T-helper 22 cell (primary cell): ENCODE results near the gene SLC5A1.
"Not testable (repeated sequence)": the region's sequence is repeated elsewhere in the genome, so short reads cannot be mapped to it uniquely, and the experiment has no call there.

Experiments used
- DNase-seq: peaks from one replicate; pipeline ENCODE4 v3.0.0-alpha.2; 2020; ENCODE audit warnings: low read depth

Gene SLC5A1

GRCh38 chr22:32144496-32145274, 101.6 kb downstream of the SLC5A1 start:
- DNase-seq: no peak

GRCh38 chr22:32147128-32147527, 104.1 kb downstream of the SLC5A1 start:
- not testable (repeated sequence) for DNase-seq

- not testable (repeated sequence) for DNase-seq
Observed at GRCh38 chr22:32148372-32148771, 105.3 kb downstream of the SLC5A1 start.

DNA sequence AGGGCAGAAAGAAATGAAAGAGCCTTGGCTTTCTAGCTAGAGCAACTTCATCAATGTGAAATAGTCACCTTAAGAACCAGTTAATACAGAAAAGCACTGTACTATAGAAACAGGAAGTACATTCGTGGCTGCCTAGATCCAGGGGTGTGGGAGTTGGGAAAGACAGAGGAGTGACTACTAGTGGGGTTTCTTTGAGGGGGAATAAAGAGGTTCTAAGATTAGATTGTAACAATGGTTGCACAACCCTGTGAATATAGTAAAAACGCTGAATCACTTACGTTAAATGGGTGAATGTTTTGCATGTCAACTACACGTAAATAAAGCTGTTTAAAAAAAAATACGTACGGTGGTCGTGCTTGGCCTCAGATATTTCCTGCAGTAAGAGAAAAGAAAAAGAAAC, 107.6 kb downstream of the SLC5A1 start:
- DNase-seq: not testable (repeated sequence)

DNA sequence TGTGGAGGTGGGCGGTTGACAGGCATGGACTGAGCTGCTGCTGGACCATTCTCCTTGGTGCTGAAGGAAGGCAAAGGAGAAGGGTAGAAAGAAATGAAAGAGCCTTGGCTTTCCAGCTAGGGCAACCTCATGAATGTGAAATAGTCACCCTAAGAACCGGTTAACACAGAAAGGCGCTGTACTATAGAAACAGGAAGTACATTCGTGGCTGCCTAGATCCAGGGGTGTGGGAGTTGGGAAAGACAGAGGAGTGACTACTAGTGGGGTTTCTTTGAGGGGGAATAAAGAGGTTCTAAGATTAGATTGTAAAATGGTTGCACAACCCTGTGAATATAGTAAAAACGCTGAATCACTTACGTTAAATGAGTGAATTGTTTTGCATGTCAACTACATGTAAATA, 108.6 kb downstream of the SLC5A1 start:
- not testable (repeated sequence) for DNase-seq

GRCh38 chr22:32154727-32155126, 111.7 kb downstream of the SLC5A1 start:
- DNase-seq: not testable (repeated sequence)

DNA sequence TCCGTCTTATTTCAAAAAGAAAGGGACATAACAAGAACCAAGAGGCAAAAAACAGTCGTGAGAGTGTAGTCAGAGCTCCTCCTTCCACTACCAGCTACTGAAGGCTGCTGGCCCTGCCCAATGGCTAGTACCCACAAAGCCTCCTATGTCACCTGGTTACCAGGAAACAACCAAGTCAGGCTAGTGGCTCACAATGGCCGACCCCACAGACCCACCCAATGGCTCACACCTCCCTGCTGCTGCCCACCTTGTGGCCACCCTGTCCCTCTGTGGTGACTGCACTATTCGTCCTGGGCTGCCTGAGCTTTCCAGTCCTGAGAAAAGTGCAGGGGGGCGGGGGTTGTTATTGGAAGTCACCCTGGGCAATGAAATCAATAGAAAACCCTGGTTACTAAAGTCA, 114.6 kb downstream of the SLC5A1 start:
- DNase-seq: not testable (repeated sequence)

DNA sequence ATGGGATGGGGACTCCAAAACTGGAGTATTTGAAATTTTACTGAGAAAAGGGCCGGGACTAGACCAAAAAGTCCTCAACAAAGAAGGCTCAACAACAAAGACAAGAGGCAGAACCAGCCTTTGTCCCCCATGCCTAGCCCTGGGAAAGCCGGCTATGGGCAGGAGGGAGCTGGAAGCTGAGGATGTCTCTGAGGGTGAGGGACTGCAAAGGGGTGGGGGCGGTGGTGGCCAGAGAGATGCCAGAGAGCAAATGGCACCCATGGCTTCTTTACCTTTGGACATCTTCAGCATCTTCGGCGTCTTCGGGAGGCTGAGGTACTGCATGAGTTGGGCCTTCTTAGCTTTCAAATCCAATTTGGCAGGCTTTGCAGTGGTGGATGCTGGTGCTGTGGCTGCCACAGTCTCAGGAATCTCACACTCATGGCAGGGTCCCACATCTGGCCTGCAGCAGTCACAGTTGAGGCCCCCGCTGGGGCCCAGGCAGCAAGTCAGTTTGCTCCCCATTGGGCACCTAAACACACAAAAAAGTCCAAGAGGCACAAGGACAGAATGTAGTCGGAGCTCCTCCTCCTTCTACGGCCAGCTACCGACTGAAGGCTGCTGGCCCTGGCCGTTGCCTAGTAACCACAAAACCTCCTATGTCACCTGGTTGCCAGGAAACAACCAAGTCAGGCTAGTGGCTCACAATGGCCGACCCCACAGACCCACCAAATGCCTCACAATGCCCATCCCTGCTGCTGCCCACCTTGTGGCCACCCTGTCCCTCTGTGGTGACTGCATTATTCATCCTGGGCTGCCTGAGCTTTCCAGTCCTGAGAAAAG, 115.9 kb downstream of the SLC5A1 start, which contains the start of gene C22orf42:
C22orf42 (minus strand) TSS at position 592 of the 822 bp plus-strand sequence; CDS start at position 504, 88 bp downstream.
- DNase-seq: no peak

GRCh38 chr22:32160411-32160810, 117.3 kb downstream of the SLC5A1 start:
- not testable (repeated sequence) for DNase-seq
